HepG2 (cell line): ENCODE measurements around the gene CDYL2. TPM values are rescaled to one million over a fixed set of nuclear protein-coding genes. Genes with fewer than 3 reads are reported as not detected.

ENCODE experiments used
- ATAC-seq: fragments of 200-7000 bp; cut with Tn5 transposase; 3 replicates; pipeline ENCODE4 v1.9.1; 2020; ENCODE audit warnings: mild to moderate bottlenecking, moderate library complexity
- BruUV-seq: library from RNA; stranded (reverse); fragments of 400-500 nt; replicated peaks from 2 replicates; lab custom pipeline; 2021; lab: Mats Ljungman, UMichigan
- CTCF ChIA-PET: fragments of 300-600 bp; formaldehyde crosslinking; extraction: SDS; loops from one replicate; lab custom pipeline; 2021; ENCODE audit warnings: low total read pairs, inconsistent platforms, low intra/inter-chr PET ratio; lab: Yijun Ruan, JAX
- POLR2A ChIA-PET: fragments of 350-600 bp; sonication (Branson Sonifier 250); formaldehyde crosslinking; loops from one replicate; lab custom pipeline; 2020; ENCODE audit warnings: antibody characterized with exemption, inconsistent platforms; lab: Yijun Ruan, JAX
- DNase-seq: peaks from one replicate; pipeline ENCODE4 v3.0.0-alpha.2; 2015; ENCODE audit warnings: low spot score
- FAIRE-seq: peaks from 3 replicates; lab custom pipeline; 2011; peaks lifted over from hg19 to GRCh38; lab: Jason Lieb, UNC
- H2AFZ ChIP-seq: one replicate; pipeline ENCODE4 v1.6.1; 2011; ENCODE audit warnings: low read length, inconsistent platforms
- H3K27ac ChIP-seq: fragments of 300-600 bp; 3 replicates; pipeline ENCODE4 v1.8.0; 2011; ENCODE audit warnings: mixed run types, mild to moderate bottlenecking, mixed read lengths, low read length, inconsistent platforms; ENCODE audit not compliant: insufficient read depth; ENCODE audit errors: extremely low read length
- H3K27me3 ChIP-seq, 2 experiments: fragments of 200-600 bp in 1 of 2; 2 replicates in 1 of 2; 3 replicates in 1 of 2; pipeline versions ENCODE4 v1.6.0 to v1.8.0; 2011; ENCODE audit warnings: low read length in 2 of 2, mild to moderate bottlenecking in 2 of 2, moderate library complexity in 2 of 2, inconsistent platforms in 1 of 2; ENCODE audit not compliant: insufficient read depth in 2 of 2, control insufficient read depth in 1 of 2
- H3K36me3 ChIP-seq, 2 experiments: fragments of 200-600 bp in 1 of 2; replicated peaks in 1 of 2; 2 replicates in 1 of 2; 3 replicates in 1 of 2; pipeline versions ENCODE4 v1.5.1 to v1.8.0; 2011; ENCODE audit warnings: low read length in 2 of 2, inconsistent platforms in 1 of 2; ENCODE audit not compliant: insufficient read depth in 2 of 2, control insufficient read depth in 1 of 2
- H3K4me1 ChIP-seq: 2 replicates; pipeline ENCODE4 v1.5.1; 2012; ENCODE audit warnings: low read length, inconsistent platforms; ENCODE audit not compliant: insufficient read depth
- H3K4me2 ChIP-seq: 2 replicates; pipeline ENCODE4 v1.6.0; 2011; ENCODE audit warnings: low read depth, low read length, inconsistent platforms
- H3K4me3 ChIP-seq, 3 experiments: fragments of 200-600 bp in 1 of 3; sonication (generic), shearing (Covaris generic) in 1 of 3; replicated peaks in 1 of 3; 2 replicates each; pipeline ENCODE4 v1.5.1; 2011 to 2016; ENCODE audit warnings: low read length in 3 of 3, inconsistent platforms in 2 of 3, low read depth in 2 of 3, mild to moderate bottlenecking in 2 of 3, control low read depth in 1 of 3, mixed read lengths in 1 of 3; ENCODE audit not compliant: insufficient read depth in 1 of 3
- H3K79me2 ChIP-seq: one replicate; pipeline ENCODE4 v1.6.1; 2011; ENCODE audit warnings: low read length, inconsistent platforms; ENCODE audit not compliant: insufficient read depth
- H3K9ac ChIP-seq: 2 replicates; pipeline ENCODE4 v1.6.0; 2011; ENCODE audit warnings: mild to moderate bottlenecking, low read depth, low read length, inconsistent platforms; ENCODE audit not compliant: insufficient read depth
- H3K9me3 ChIP-seq: 2 replicates; pipeline ENCODE4 v1.5.1; 2012; ENCODE audit warnings: mild to moderate bottlenecking, low read length
- H4K20me1 ChIP-seq: 2 replicates; pipeline ENCODE4 v1.6.0; 2011; ENCODE audit warnings: inconsistent platforms, mild to moderate bottlenecking, low read length, moderate library complexity; ENCODE audit not compliant: insufficient read depth
- AFF4 ChIP-seq: sonication (generic); formaldehyde crosslinking; IDR thresholded peaks from 2 replicates; pipeline ENCODE4 v1.4.0; 2020; ENCODE audit warnings: missing genetic modification reagents
- CENPT ChIP-seq: sonication (generic); formaldehyde crosslinking; IDR thresholded peaks from 2 replicates; pipeline ENCODE4 v1.8.0; 2022; ENCODE audit warnings: low read depth, mild to moderate bottlenecking, moderate library complexity, missing genetic modification reagents
- DRAP1 ChIP-seq: IDR thresholded peaks from 2 replicates; pipeline ENCODE4 v1.6.1; 2016; ENCODE audit warnings: missing genetic modification reagents, missing compliant biosample characterization
- FOSL2 ChIP-seq: sonication (generic); formaldehyde crosslinking; IDR thresholded peaks from 2 replicates; pipeline ENCODE4 v1.4.0; 2020; ENCODE audit warnings: missing genetic modification reagents
- GATAD1 ChIP-seq: IDR thresholded peaks from 2 replicates; pipeline ENCODE4 v1.6.1; 2016; ENCODE audit warnings: missing genetic modification reagents, missing compliant biosample characterization
- NFRKB ChIP-seq: fragments of 450-650 bp; IDR thresholded peaks from 2 replicates; pipeline ENCODE4 v1.6.1; 2017
- NKX3-1 ChIP-seq: sonication (generic); formaldehyde crosslinking; IDR thresholded peaks from 2 replicates; pipeline ENCODE4 v1.5.0; 2020; ENCODE audit warnings: missing genetic modification reagents
- RORA ChIP-seq: sonication (generic); formaldehyde crosslinking; IDR thresholded peaks from 2 replicates; pipeline ENCODE4 v1.5.0; 2020; ENCODE audit warnings: mild to moderate bottlenecking, missing genetic modification reagents, moderate library complexity
- SP140L ChIP-seq: sonication (generic); formaldehyde crosslinking; IDR thresholded peaks from 2 replicates; pipeline ENCODE4 v1.4.0; 2020; ENCODE audit warnings: missing genetic modification reagents, borderline replicate concordance
- TEF ChIP-seq: sonication (generic); formaldehyde crosslinking; IDR thresholded peaks from 2 replicates; pipeline ENCODE4 v1.5.0; 2020; ENCODE audit warnings: missing genetic modification reagents
- ZNF138 ChIP-seq: sonication (generic); formaldehyde crosslinking; IDR thresholded peaks from 2 replicates; pipeline ENCODE4 v1.5.0; 2020; ENCODE audit warnings: mild to moderate bottlenecking, low read depth, missing genetic modification reagents
- ZNF547 ChIP-seq: sonication (generic); formaldehyde crosslinking; IDR thresholded peaks from 2 replicates; pipeline ENCODE4 v1.5.1; 2020; ENCODE audit warnings: mild to moderate bottlenecking, missing genetic modification reagents
- ZNF652 ChIP-seq: IDR thresholded peaks from 2 replicates; pipeline ENCODE4 v1.6.1; 2016; ENCODE audit warnings: low read depth, borderline replicate concordance
- ZSCAN5A ChIP-seq: sonication (generic); formaldehyde crosslinking; IDR thresholded peaks from 2 replicates; pipeline ENCODE4 v1.8.0; 2022; ENCODE audit warnings: mild to moderate bottlenecking, missing genetic modification reagents, borderline replicate concordance
- WGBS: methylation state at CpG from one replicate; pipeline ENCODE4 v1.1.6; 2017; ENCODE audit warnings: low lambda C conversion rate; 5-methylcytosine and 5-hydroxymethylcytosine counted together
- in situ Hi-C: cut with HindIII; loops from 2 replicates; pipeline ENCODE4 v1.10.0; 2017; ENCODE audit warnings: low pct_unique_long_range_greater_than_20kb; ENCODE audit not compliant: extremely low pct_ligation_motif_present
- intact Hi-C: fragments of 100-400 bp; cut with micrococcal nuclease; formaldehyde crosslinking; loops from one replicate; pipeline ENCODE4 v1.10.0; 2022; ENCODE audit not compliant: unreplicated experiment
- polyA plus RNA-seq, 8 experiments: library from polyadenylated mRNA; depleted of rRNA in 3 of 8; stranded (reverse) in 7 of 8; unstranded in 1 of 8; fragments of >200 nt; fragmentation: Illumina TruSeq in 4 of 8; extraction: Trizol in 4 of 8; gene quantifications; 2 replicates each; pipeline versions ENCODE4 v1.2.1 to v1.2.3, GENCODE V29; 2011 to 2016; ENCODE audit warnings: low read depth in 4 of 8, missing spikeins in 1 of 8, mixed read lengths in 1 of 8; ENCODE audit not compliant: insufficient read depth in 1 of 8
- total RNA-seq, 5 experiments: library from RNA; depleted of rRNA; stranded (reverse); fragments of >200 nt; fragmentation: Illumina TruSeq; extraction: Trizol; gene quantifications; 2 replicates each; pipeline ENCODE4 v1.2.3, GENCODE V29; 2016; ENCODE audit warnings: low read depth in 1 of 5

CDYL2 gene
- total and polyA plus RNA-seq, 2 of the 13 experiments (the other 11 are each of a cell fraction or from before 2014, with no cell fraction given) = 0.07 to 0.35 TPM

GRCh38 chr16:80554033-80554432 lies 250.4 kb downstream of the CDYL2 start (continued):
- no peak for TF ChIP-seq ZSCAN5A (CRISPR knock-in tag)
- no peak for TF ChIP-seq AFF4 (CRISPR knock-in tag)
- no peak for TF ChIP-seq ZNF652 (CRISPR knock-in tag)
- TF ChIP-seq CENPT (CRISPR knock-in tag) = no peak
- TF ChIP-seq FOSL2 (CRISPR knock-in tag) = no peak

- ATAC-seq = no peak
- Histone ChIP-seq H3K9ac (no peak overlapping the region), H4K20me1 (no peaks in the 10 kb centered on the region), H3K27me3 (no peaks in the 10 kb centered on the region), H3K9me3 (no peaks in the 10 kb centered on the region), H3K36me3 (no peaks in the 10 kb centered on the region), H3K4me3 (no peak overlapping the region), H3K27ac (no peak overlapping the region), H2AFZ (no peak overlapping the region), H3K4me1 (no peaks in the 10 kb centered on the region), H3K4me2 (no peak overlapping the region), H3K79me2 (no peaks in the 10 kb centered on the region)
- no peak for DNase-seq
- 15% methylated on average over 5 of the region's 5 CpGs for WGBS
- BruUV-seq = no TSS peak
- intact Hi-C loops = no loop called here
- in situ Hi-C loops = no loop called here
- CTCF ChIA-PET = no interaction called here
- no peak for FAIRE-seq
- POLR2A ChIA-PET = no interaction called here
- TF ChIP-seq TEF = no peak
- TF ChIP-seq ZNF547 (CRISPR knock-in tag) = no peak
- no peak for TF ChIP-seq NKX3-1 (CRISPR knock-in tag)
- no peak for TF ChIP-seq RORA (CRISPR knock-in tag)
- TF ChIP-seq SP140L (CRISPR knock-in tag) = no peak
- TF ChIP-seq DRAP1 (CRISPR knock-in tag) = no peak
- no peak for TF ChIP-seq NFRKB
- no peak for TF ChIP-seq ZNF138 (CRISPR knock-in tag)
- TF ChIP-seq GATAD1 (CRISPR knock-in tag) = no peak
These were observed 252.1 kb downstream of the CDYL2 start for GRCh38 chr16:80552277-80552676.
